Upper lobe of right lung (tissue), 1 donor: ENCODE data around the gene SLC9A7. TPM values are rescaled to one million over a fixed set of nuclear protein-coding genes. Genes with fewer than 3 reads are reported as not detected.

Source experiments
- ATAC-seq: fragments of 200-7000 bp; cut with Tn5 transposase; one replicate; pipeline ENCODE4 v1.9.1; 2020; ENCODE audit warnings: mild to moderate bottlenecking, moderate library complexity
- DNase-seq: peaks from one replicate; pipeline ENCODE4 v3.0.0-alpha.2; 2020
- H3K27ac ChIP-seq: fragments of 200-600 bp; one replicate; pipeline ENCODE4 v1.8.0; 2022
- H3K27me3 ChIP-seq: fragments of 200-600 bp; one replicate; pipeline ENCODE4 v1.8.0; 2022; ENCODE audit warnings: mild to moderate bottlenecking
- H3K36me3 ChIP-seq: fragments of 200-600 bp; one replicate; pipeline ENCODE4 v1.8.0; 2022
- H3K4me1 ChIP-seq: fragments of 200-600 bp; one replicate; pipeline ENCODE4 v1.8.0; 2022
- H3K4me3 ChIP-seq: fragments of 200-600 bp; one replicate; pipeline ENCODE4 v1.8.0; 2022; ENCODE audit warnings: mild to moderate bottlenecking
- H3K9me3 ChIP-seq: fragments of 200-600 bp; one replicate; pipeline ENCODE4 v1.8.0; 2022
- CTCF ChIP-seq: fragments of 200-600 bp; IDR thresholded peaks from one replicate; pipeline ENCODE4 v1.8.0; 2022; ENCODE audit warnings: antibody characterized with exemption
- intact Hi-C: fragments of 100-400 bp; cut with DNase I; formaldehyde crosslinking; loops from one replicate; pipeline ENCODE4 v1.11.0; 2022
- total RNA-seq: library from RNA; stranded (reverse); fragmentation: NEBNext Ultra II Directional; extraction: Animal tissue kit (Norgen Biotek cat#: 25700); gene quantifications from one replicate; pipeline ENCODE4 v1.2.1, GENCODE V29; 2021
- donor health status: DM: no; HTN: yes; CAD: no; lungs with severe emphysema.

The SLC9A7 gene
- total RNA-seq, 1 donor from 2014 or later, result 8.8 TPM

- Histone ChIP-seq H3K27me3 (no peaks in the 10 kb centered on the region), H3K9me3 (no peaks in the 10 kb centered on the region), H3K4me3 (peak overlapping the region; percentile 61), H3K4me1 (no peaks in the 10 kb centered on the region), H3K36me3 (no peaks in the 10 kb centered on the region), H3K27ac (peak overlapping the region; percentile 51)
- DNase-seq (peak; percentile 68), ATAC-seq (peak; percentile 50)
- TF ChIP-seq CTCF, result no peak
- intact Hi-C loops, result loop anchor here (10.0 kb wide), 1 partner anchor 70 kb away; no protein-coding TSS in a partner anchor
Measured at GRCh38 chrX:46574774-46575381, 184.0 kb downstream of the SLC9A7 start.

- no peaks in the 10 kb centered on the region for H3K9me3 ChIP-seq
- no peak for TF ChIP-seq CTCF
- H3K4me3 ChIP-seq, result peak overlapping the region; percentile 61
- H3K27me3 ChIP-seq, result no peaks in the 10 kb centered on the region
- intact Hi-C loops, result loop anchor here (10.0 kb wide), 1 partner anchor 71 kb away; no protein-coding TSS in a partner anchor
- peak overlapping the region; percentile 51 for H3K27ac ChIP-seq
- DNase-seq (peak; percentile 80), ATAC-seq (peak; percentile 62)
- no peaks in the 10 kb centered on the region for H3K4me1 ChIP-seq
- no peaks in the 10 kb centered on the region for H3K36me3 ChIP-seq
Measured at GRCh38 chrX:46573892-46574773, 184.8 kb downstream of the SLC9A7 start.

GRCh38 chrX:46573331-46573891, 185.5 kb downstream of the SLC9A7 start, which contains the start of gene CHST7:
TSS of gene CHST7 (plus strand) at chrX:46573765. CDS start at chrX:46573932, 167 bp downstream.
- no peaks in the 10 kb centered on the region for H3K27me3 ChIP-seq
- peak within 1 kb of the TSS; percentile 51 for H3K27ac ChIP-seq
- ATAC-seq (peak; percentile 88), DNase-seq (peak; percentile 84)
- peak; percentile 23 for TF ChIP-seq CTCF
- intact Hi-C loops, result loop anchor here (10.0 kb wide), 1 partner anchor 71 kb away; no protein-coding TSS in a partner anchor
- no peaks in the 10 kb centered on the region for H3K9me3 ChIP-seq
- no peaks in the 10 kb centered on the region for H3K36me3 ChIP-seq
- peak within 1 kb of the TSS; percentile 61 for H3K4me3 ChIP-seq
- H3K4me1 ChIP-seq, result no peaks in the 10 kb centered on the region

- TF ChIP-seq CTCF, result no peak
- H3K27ac ChIP-seq, result no peak overlapping the region
- H3K4me1 ChIP-seq, result no peaks in the 10 kb centered on the region
- intact Hi-C loops, result loop anchor here (10.0 kb wide), 1 partner anchor 72 kb away; no protein-coding TSS in a partner anchor
- H3K27me3 ChIP-seq, result no peaks in the 10 kb centered on the region
- no peak overlapping the region for H3K4me3 ChIP-seq
- H3K9me3 ChIP-seq, result no peaks in the 10 kb centered on the region
- no peaks in the 10 kb centered on the region for H3K36me3 ChIP-seq
- no peak for ATAC-seq
- no peak for DNase-seq
Measured at GRCh38 chrX:46572340-46572936, 186.5 kb downstream of the SLC9A7 start.
